ENCODE measurements around the gene IMPDH2. TPM values are rescaled to one million over a fixed set of nuclear protein-coding genes. Genes with fewer than 3 reads are reported as not detected.

Gene IMPDH2
- 101 TPM for total RNA-seq

DNA sequence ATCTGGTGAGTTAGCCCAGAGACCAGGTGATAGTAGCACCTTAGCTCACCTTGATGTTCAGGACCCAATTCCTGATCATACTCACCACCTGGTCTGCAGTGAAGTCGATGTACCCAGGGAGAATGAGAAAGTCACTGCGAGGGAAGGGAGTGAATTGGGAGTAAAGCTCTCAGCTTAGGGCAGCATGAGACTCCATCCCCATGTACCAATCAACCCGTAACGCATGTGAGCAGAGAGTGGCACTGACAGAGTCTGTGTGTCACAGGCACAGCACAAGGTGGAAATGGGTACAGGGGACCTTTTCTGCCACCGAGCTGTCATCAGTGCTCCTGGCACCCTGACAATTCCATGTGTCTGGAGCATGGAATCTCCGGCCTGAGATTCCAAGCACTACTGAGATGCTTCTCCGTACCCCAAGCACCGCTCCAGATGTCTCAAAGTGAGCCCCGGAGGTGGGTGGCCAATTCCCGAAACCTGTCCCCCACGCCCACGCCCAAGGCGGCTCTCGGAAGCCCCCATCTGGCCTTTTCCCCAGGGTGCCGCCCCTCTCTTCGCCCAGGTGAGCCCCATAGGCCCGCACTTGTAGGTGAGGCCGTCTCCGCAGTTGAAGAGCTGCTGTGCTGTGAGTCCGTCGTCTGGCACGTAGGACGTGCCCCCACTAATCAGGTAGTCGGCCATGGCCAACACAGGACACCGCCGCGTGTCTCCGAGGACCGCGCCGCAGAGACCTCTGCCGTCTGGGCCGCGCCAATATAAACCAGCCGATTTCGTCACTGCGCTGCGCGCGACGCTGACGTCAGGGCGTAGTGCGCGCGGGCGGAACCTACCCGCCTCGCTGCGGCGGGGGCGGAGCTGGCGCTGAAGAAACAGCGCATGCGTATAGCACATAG lies at the start of gene IMPDH2:
IMPDH2 (minus strand) TSS at position 726 of the 890 bp plus-strand sequence; CDS start at position 678, 48 bp downstream.
- H3K36me3 ChIP-seq = peaks cover 47 to 66% of the 10 kb centered on the region in 2 donors
- H3K4me1 ChIP-seq = peaks cover 0 to 8% of the 10 kb centered on the region in 2 donors
- no peak for TF ChIP-seq CTCF (IDR thresholded peaks at IDR 0.05)
- intact Hi-C loops (cut with DNase I) = loop anchor here (2.0 kb wide), 1 partner anchor 64 kb away; no protein-coding TSS in a partner anchor
- peak within 1 kb of the TSS; percentile 92 to 96 for H3K27ac ChIP-seq
- no peaks in the 10 kb centered on the region for H3K9me3 ChIP-seq
- DNase-seq (ENCODE audit: low spot score in 2 of 2) = peak; percentile 68 to 96
- H3K4me3 ChIP-seq = peak within 1 kb of the TSS; percentile 59 to 76
- H3K27me3 ChIP-seq = no peaks in the 10 kb centered on the region

- Histone ChIP-seq H3K27me3 (no peaks in the 10 kb centered on the region), H3K9me3 (no peaks in the 10 kb centered on the region), H3K36me3 (peaks cover 49 to 60% of the 10 kb centered on the region in 2 donors), H3K4me3 (no peak overlapping the region), H3K4me1 (no peaks in the 10 kb centered on the region), H3K27ac (no peak overlapping the region)
- TF ChIP-seq CTCF (IDR thresholded peaks at IDR 0.05) = no peak
- DNase-seq (ENCODE audit: low spot score in 2 of 2) = no peak
- intact Hi-C loops (cut with DNase I) = no loop called here
These were observed 47.4 kb upstream of the IMPDH2 start for GRCh38 chr3:49076646-49077045.

- intact Hi-C loops (cut with DNase I) = no loop called here
- no peaks in the 10 kb centered on the region for H3K4me1 ChIP-seq
- no peaks in the 10 kb centered on the region for H3K27me3 ChIP-seq
- no peak overlapping the region for H3K27ac ChIP-seq
- TF ChIP-seq CTCF (IDR thresholded peaks at IDR 0.05) = no peak
- DNase-seq (ENCODE audit: low spot score in 2 of 2) = no peak
- H3K4me3 ChIP-seq = no peak overlapping the region
- H3K36me3 ChIP-seq = peaks cover 53 to 66% of the 10 kb centered on the region in 2 donors
- H3K9me3 ChIP-seq = no peaks in the 10 kb centered on the region
These were observed 46.9 kb upstream of the IMPDH2 start for GRCh38 chr3:49076116-49076515.

GRCh38 chr3:49058011-49058410 lies 28.8 kb upstream of the IMPDH2 start:
- no peaks in the 10 kb centered on the region for H3K27me3 ChIP-seq
- H3K9me3 ChIP-seq = no peaks in the 10 kb centered on the region
- DNase-seq (ENCODE audit: low spot score in 2 of 2) = no peak
- intact Hi-C loops (cut with DNase I) = no loop called here
- no peak for TF ChIP-seq CTCF (IDR thresholded peaks at IDR 0.05)
- no peaks in the 10 kb centered on the region for H3K4me1 ChIP-seq
- no peak overlapping the region for H3K27ac ChIP-seq
- peaks cover 64 to 67% of the 10 kb centered on the region in 2 donors for H3K36me3 ChIP-seq
- no peak overlapping the region for H3K4me3 ChIP-seq

- Histone ChIP-seq H3K36me3 (peaks cover 65 to 66% of the 10 kb centered on the region in 2 donors), H3K9me3 (no peaks in the 10 kb centered on the region), H3K4me1 (no peaks in the 10 kb centered on the region), H3K27ac (no peak overlapping the region), H3K27me3 (no peaks in the 10 kb centered on the region), H3K4me3 (no peak overlapping the region)
- DNase-seq (ENCODE audit: low spot score in 2 of 2) = no peak
- intact Hi-C loops (cut with DNase I) = no loop called here
- TF ChIP-seq CTCF (IDR thresholded peaks at IDR 0.05) = no peak
These were observed 28.1 kb upstream of the IMPDH2 start for GRCh38 chr3:49057268-49057667.
